Raji (cell line): ENCODE data around the gene PARD3.

ENCODE experiments used
- POLR2A ChIP-seq: IDR thresholded peaks from 2 replicates; pipeline ENCODE4 v1.6.1; 2011; ENCODE audit warnings: low read depth, low read length, control low read depth; ENCODE audit not compliant: insufficient read depth

Gene PARD3

DNA sequence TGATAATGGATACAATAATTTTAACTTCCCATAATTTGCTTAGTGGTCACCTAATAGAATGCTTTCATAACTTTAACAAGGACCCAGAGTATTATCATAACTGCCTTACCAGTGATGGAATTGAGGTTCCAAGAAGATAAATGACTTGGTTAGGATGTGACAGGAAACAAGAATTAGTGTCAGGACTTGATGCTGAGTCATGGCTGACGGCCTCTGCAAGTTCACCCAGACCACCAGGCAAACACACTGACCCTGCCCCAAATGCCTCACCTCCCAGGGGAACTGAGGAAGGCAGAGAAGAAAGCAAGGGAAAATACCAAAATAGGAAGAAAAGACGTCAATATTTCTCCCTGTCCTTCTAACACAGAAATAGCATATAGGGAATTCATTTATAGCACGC lies 636.3 kb downstream of the PARD3 start:
- no peak for TF ChIP-seq POLR2A

GRCh38 chr10:34178196-34178595 lies 636.9 kb downstream of the PARD3 start:
- TF ChIP-seq POLR2A, result no peak

GRCh38 chr10:34177445-34177844 lies 637.7 kb downstream of the PARD3 start:
- no peak for TF ChIP-seq POLR2A

DNA sequence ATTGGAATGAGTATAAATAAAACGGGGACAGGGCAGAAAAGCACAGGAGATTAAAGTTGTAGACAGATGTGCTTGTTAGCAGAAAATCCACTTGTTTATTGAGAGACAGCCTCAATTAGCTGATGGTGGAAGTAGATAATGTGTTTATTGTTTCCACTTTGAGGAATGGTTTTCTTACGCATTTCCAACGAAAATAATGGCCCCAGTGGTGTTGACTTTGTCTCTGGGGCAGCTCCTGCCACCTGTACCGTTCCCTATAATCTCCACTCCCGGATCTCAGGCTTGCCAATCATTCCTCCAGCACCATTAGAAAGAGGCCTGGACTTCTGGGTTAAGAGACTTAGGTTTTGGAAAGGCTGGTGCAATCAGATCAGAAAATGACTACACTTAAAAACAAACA lies 638.7 kb downstream of the PARD3 start:
- TF ChIP-seq POLR2A, result no peak

- no peak for TF ChIP-seq POLR2A
These were observed 640.0 kb downstream of the PARD3 start for GRCh38 chr10:34175121-34175520.

GRCh38 chr10:34172936-34173533 lies 642.1 kb downstream of the PARD3 start:
- no peak for TF ChIP-seq POLR2A

DNA sequence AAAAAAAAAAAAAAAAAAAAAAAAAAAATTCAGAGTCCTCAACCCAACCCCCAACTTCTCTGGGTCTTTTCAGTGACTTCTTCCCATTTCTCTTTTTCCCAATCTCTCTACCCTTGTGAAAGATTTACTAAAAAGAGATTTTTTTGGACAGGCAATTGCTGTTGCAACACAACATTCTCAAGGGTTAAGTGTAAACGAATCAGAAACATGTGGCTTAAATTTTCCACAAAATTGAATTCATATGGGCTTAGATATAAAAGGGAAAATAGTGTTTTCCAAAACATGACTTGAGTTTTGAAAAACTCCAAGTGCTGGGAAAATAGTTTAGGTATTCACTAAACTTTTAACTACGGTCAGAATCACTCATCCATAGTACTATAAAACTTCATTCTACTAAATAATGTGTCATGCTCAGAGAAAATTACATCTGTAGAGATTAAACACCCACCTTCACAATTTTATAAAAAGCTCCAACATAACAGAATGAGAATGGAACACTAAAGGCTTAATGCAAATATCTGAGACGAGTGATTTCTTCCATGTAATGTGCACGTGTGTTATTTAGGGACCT lies 643.1 kb downstream of the PARD3 start:
- no peak for TF ChIP-seq POLR2A

- no peak for TF ChIP-seq POLR2A
These were observed 645.4 kb downstream of the PARD3 start for GRCh38 chr10:34169677-34170076.

- TF ChIP-seq POLR2A, result no peak
These were observed 646.0 kb downstream of the PARD3 start for GRCh38 chr10:34169131-34169530.

DNA sequence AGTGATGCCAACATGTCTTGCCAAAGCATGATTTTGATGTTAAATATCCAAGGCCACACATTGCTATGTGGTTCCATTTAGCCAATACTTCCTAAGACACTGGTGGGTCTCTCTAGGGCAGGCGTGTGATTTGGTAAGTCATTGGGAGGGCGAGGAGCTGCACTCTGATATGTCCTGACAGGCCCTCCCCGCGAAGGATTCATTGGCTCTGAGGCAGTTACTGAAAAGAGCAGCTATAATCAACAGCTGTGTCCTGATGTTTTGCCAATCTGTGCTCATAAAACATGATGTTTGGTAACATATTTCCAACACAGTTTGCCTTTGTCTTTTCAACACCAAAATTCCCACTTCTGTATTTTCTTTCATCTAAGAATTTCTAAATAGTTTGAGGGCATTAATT lies 646.7 kb downstream of the PARD3 start:
- TF ChIP-seq POLR2A, result no peak

DNA sequence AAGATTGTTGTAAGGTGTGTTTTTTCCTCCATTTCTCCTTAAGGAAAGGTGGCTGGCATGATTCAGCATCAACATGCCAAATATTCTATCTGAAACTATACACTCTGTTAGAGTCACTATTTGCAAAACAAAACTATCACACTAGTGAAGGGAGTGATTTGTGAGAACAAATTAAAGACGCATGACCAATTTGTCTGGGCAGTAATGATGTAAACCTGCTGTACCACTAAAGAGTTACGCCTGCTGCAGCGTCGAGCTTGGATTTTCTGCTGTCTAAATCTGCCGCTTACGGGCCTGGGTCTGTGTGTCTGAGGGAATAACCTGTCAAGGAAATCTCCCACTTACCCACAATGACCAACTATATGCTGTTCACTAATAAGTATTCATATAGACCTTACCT lies 648.3 kb downstream of the PARD3 start:
- TF ChIP-seq POLR2A, result no peak

DNA sequence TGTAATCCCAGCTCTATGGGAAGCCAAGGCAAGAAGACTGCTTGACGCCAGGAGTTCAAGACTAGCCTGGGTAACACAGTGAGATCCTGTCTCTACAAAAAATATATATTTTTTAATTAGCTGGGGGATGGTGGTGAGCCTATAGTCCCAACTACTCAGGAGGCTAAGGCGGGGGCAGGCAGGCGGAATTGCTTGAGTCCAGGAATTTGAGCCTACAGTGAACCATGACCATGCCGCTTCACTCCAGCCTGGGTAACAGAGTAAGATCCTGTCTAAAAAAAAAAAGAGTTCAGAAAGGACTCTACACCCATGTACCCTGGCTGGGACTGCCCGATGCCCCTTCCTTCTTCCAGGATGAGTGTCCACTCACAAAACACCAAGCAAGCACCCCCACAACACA lies 648.7 kb downstream of the PARD3 start:
- TF ChIP-seq POLR2A, result no peak

DNA sequence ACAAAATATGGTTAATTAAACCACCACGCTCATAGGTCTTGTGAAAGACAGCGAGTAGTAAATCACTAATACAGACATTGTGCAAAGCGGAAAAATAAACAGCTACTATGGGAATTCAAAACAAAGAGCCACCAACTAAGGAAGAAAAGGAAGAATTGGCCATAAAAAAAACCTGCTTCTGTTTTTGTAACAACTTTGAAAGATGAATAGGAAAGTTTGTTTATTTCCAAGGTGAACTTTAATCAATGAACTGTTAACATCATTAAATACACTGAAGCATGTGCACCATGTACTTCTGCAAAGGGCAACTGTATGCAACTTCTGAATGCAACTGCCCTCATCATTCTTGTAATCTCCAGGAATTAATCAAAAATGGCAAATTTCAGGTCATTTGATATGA lies 651.1 kb downstream of the PARD3 start:
- no peak for TF ChIP-seq POLR2A

- TF ChIP-seq POLR2A, result no peak
These were observed 651.8 kb downstream of the PARD3 start for GRCh38 chr10:34163075-34163905.

- no peak for TF ChIP-seq POLR2A
These were observed 653.2 kb downstream of the PARD3 start for GRCh38 chr10:34161777-34162370.

DNA sequence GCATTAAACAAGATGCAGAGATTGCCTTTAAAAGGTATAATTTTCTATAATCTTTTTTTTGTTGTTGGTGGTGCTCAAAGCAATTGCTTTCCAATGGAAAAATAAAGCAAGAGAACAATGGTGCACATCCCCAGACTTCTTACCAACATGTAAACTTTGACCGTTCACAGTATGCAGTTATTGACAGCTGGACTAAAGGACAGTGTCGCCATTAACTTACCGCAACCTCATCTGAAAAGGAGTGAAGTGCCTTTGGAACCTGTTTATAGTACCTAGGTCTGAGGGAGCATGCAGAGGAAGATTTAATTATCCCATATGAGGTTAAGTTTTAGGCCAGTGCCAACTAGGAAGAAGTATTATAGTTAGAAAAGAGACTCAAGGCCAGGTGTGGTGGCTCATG lies 654.5 kb downstream of the PARD3 start:
- no peak for TF ChIP-seq POLR2A
